HG02840 (cell line): ENCODE results near the gene SLC6A13.
"Not testable (repeated sequence)": the region's sequence is repeated elsewhere in the genome, so short reads cannot be mapped to it uniquely, and the experiment has no call there.

Experiments used
- ATAC-seq: cut with Tn5 transposase; IDR thresholded peaks from one replicate; pipeline ENCODE4 v1.9.1; 2021; ENCODE audit warnings: mild to moderate bottlenecking, moderate library complexity, moderate number of reproducible peaks; ENCODE audit not compliant: unreplicated experiment, low FRiP score

The SLC6A13 gene

GRCh38 chr12:236445-236844, 26.2 kb downstream of the SLC6A13 start:
- ATAC-seq, result no peak

GRCh38 chr12:235967-236366, 26.7 kb downstream of the SLC6A13 start:
- not testable (repeated sequence) for ATAC-seq

- ATAC-seq, result no peak
These were observed 27.7 kb downstream of the SLC6A13 start for GRCh38 chr12:234891-235415.

GRCh38 chr12:234019-234418, 28.6 kb downstream of the SLC6A13 start:
- ATAC-seq, result no peak

GRCh38 chr12:233615-233968, 29.0 kb downstream of the SLC6A13 start:
- no peak for ATAC-seq

- no peak for ATAC-seq
These were observed 29.7 kb downstream of the SLC6A13 start for GRCh38 chr12:232731-233614.

GRCh38 chr12:230925-231671, 31.5 kb downstream of the SLC6A13 start:
- no peak for ATAC-seq

- no peak for ATAC-seq
These were observed 33.0 kb downstream of the SLC6A13 start for GRCh38 chr12:229441-230191.

GRCh38 chr12:228846-229200, 33.8 kb downstream of the SLC6A13 start:
- ATAC-seq, result no peak

- ATAC-seq, result no peak
These were observed 34.5 kb downstream of the SLC6A13 start for GRCh38 chr12:227923-228845.

GRCh38 chr12:227286-227915, 35.2 kb downstream of the SLC6A13 start:
- no peak for ATAC-seq

- ATAC-seq, result no peak
These were observed 36.2 kb downstream of the SLC6A13 start for GRCh38 chr12:226401-226800.

- ATAC-seq, result no peak
These were observed 37.6 kb downstream of the SLC6A13 start for GRCh38 chr12:225012-225411.

- ATAC-seq, result no peak
These were observed 38.3 kb downstream of the SLC6A13 start for GRCh38 chr12:224330-224729.

- no peak for ATAC-seq
These were observed 38.8 kb downstream of the SLC6A13 start for GRCh38 chr12:223841-224240.

GRCh38 chr12:221736-222135, 40.9 kb downstream of the SLC6A13 start:
- no peak for ATAC-seq

- no peak for ATAC-seq
These were observed 41.6 kb downstream of the SLC6A13 start for GRCh38 chr12:220946-221550.

GRCh38 chr12:220491-220890, 42.1 kb downstream of the SLC6A13 start:
- ATAC-seq, result no peak

GRCh38 chr12:219891-220352, 42.7 kb downstream of the SLC6A13 start:
- no peak for ATAC-seq
